Umbilical cord (tissue), 2 donors: ENCODE measurements around the gene IQCM. TPM values are rescaled to one million over a fixed set of nuclear protein-coding genes. Genes with fewer than 3 reads are reported as not detected.
A peak's percentile ranks its signal among the peaks of the same experiment; 100 is the strongest.
"Not testable (repeated sequence)": the region's sequence is repeated elsewhere in the genome, so short reads cannot be mapped to it uniquely, and the experiment has no call there.

ENCODE experiments used
- DNase-seq: peaks from one replicate; pipeline ENCODE4 v3.0.0-alpha.2; 2015; ENCODE audit warnings: low spot score
- total RNA-seq: library from RNA; depleted of rRNA; stranded (reverse); fragments of >200 nt; gene quantifications from one replicate; pipeline ENCODE4 v1.2.3, GENCODE V29; 2014; ENCODE audit warnings: low replicate concordance; ENCODE audit not compliant: insufficient read depth

The IQCM gene
- total RNA-seq, 1 donor from 2014 or later: not detected

GRCh38 chr4:149572716-149573115 is 242.9 kb downstream of the IQCM start:
- DNase-seq: no peak

DNA sequence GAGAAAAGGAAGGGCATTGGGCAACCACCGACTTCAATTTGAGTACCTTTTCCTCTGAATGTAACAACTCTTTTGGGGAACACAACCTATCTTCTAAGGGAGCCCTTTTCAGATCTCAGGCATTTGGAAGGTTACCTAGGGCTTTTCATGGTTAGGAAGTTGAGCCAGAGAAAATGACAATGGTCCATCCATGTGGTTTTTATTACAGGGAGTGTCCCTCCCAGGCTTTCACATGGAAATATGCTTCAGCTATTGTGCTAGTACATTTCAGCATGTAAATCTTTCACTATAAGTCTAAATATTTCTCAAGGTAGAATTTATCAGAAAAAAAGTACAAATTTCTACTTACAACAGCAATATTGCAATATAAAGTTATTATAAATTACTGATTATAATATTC is 259.8 kb downstream of the IQCM start:
- no peak for DNase-seq

DNA sequence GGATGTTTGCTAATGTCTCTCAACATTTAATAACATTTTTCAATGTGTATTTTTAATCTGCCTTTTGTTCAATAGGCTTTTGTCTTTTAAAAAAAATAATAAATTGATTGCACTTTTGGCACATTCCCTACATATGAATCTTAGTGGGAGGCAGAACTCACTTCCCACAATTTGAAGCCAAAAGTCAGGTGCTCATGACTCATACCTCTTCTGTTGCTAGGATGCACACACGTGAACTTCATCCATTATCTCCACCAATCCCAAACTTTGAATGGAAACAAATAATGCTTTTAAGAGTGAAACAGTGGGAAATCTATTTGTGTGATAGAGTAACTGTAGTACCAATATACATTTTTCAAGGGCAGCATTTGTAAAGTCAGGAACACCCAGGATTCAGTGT is 260.5 kb downstream of the IQCM start:
- no peak for DNase-seq

DNA sequence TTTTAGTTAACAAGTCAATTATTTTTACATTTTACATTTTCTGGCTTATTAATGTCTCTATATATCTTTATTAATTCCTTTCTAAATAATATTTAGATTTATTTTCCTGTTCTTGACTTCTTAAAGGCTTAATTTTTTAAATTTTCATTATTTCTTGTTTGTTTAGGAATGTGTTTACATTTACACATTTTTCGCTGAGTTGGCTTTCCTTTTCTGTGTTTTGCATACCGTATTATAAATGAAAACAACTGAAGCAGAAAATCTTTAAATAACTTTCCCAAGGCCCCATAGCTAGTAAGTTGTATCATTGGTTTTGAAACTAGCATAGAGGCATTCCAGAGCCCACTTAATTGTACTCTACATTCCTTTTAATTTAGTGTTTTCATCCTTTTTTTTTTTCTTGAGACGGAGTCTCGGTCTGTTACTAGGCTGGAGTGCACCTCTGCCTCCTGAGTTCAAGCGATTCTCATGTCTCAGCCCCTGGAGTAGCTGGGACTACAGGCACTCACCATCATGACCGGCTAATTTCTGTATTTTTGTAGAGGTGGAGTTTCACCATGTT is 261.6 kb downstream of the IQCM start:
- DNase-seq: no peak

DNA sequence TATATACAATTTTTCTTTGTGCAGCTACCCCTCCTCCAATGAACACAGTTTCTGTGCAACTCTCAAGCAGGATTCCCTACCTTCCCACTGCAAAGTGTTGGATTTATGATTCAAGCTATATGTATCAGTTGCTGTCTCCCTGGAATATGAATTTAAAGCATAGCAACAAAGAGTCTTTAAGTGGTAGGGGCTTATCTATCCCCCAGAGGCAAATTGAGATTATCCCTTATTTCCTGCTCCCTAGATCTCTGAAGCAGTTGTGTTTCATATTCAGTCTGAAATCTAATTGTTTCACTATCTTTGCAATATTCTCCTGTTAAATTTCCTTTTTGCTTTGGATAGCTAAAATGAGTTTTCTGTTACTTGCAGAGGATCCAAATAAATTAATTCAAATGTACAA is 263.0 kb downstream of the IQCM start:
- no peak for DNase-seq

DNA sequence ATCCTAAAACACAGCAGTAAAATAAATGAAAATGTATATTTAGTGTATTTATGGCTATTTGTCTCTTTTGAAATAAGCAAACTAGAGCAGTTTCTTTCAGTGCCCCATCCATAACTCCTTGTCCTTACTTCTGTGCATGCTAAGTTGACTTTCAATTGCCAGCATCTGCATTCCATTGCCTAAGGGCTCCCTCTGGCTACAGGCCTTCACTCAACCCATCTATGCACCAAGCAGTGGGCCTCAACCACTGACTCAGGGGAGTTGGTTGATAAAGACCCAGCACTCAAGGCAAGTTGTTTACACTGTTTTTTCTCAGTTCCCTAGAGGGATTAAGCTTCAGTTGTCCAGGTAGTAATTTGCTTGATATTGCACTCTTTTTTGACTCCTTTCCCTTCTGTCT is 265.7 kb downstream of the IQCM start:
- no peak for DNase-seq

- no peak for DNase-seq
Measured at GRCh38 chr4:149534779-149535178, 280.9 kb downstream of the IQCM start.

DNA sequence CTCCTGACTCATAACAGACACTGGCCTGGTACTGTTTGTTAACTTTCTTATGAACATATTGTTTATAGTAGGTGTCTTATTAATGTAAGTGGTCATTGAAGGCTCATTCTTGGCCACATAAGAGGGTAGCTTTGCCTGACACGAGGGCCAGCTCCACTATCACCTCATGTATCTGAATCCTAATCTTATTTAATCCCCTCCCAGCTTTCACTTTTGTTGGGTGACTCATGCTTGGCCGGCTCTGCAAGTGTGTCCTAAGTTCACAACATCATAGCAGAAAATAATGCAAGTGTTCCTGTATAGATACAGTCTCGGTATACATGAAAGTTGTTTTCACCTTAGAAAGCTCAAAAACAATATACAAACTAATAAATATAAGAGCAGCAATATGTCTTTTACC is 283.8 kb downstream of the IQCM start:
- peak; percentile 26 for DNase-seq

DNA sequence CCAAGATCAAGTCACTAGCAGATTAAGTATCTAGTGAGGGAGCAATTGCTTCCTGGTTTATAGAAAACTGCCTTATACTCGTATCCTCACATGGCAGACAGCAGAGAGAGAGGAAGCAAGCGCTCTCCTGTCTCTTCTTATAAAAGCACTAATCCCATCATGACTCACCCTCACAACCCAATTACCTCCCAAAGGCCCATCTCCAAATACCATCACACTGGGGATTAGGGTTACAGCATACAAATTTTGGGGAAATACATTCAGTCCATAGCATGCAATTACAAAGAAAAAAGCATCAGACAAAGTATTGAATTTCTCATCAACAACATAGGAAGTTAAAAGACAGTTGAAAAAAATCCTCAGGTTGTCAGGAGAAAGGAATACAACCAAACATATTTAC is 292.6 kb downstream of the IQCM start:
- no peak for DNase-seq

GRCh38 chr4:149521611-149522425 is 293.8 kb downstream of the IQCM start:
- no peak for DNase-seq

GRCh38 chr4:149518471-149518870 is 297.2 kb downstream of the IQCM start:
- no peak for DNase-seq

DNA sequence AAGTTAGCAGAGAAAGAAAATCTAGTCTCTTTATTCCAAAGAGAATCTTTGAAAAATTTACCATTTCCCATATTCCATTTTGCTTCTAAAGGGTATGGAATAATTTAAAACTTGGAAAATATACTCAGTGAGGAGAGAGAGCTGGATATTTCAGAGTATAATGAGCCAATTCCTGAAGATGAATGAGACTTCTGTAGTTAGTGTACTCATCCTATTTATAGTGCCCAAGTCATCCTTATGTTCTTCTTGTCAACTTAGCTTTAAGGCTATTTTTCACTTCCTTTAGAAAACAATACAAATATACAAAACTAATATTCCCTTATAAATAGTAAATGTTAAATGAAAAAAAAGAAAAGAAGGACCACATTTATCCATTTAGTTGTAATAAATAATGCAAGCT is 302.6 kb downstream of the IQCM start:
- no peak for DNase-seq

- DNase-seq: peak; percentile 4
Measured at GRCh38 chr4:149512501-149512900, 303.1 kb downstream of the IQCM start.

GRCh38 chr4:149511558-149512298 is 303.9 kb downstream of the IQCM start:
- no peak for DNase-seq

DNA sequence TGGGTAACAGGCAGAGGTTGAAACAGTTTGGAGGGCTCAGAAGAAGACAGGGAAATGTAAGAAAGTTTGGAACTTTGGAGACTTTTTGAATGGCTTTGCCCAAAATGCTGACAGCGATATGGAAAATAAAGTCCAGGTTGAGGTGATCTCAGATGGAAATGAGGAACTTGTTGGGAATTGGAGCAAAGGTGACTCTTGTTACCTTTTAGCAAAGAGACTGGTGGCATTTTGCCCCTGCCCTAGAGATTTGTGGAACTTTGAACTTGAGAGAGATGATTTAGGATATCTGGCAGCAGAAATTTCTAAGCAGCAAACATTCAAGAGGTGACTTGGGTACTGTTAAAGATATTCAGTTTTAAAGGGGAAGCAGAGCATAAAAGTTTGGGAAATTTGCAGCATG is 308.3 kb downstream of the IQCM start:
- not testable (repeated sequence) for DNase-seq

DNA sequence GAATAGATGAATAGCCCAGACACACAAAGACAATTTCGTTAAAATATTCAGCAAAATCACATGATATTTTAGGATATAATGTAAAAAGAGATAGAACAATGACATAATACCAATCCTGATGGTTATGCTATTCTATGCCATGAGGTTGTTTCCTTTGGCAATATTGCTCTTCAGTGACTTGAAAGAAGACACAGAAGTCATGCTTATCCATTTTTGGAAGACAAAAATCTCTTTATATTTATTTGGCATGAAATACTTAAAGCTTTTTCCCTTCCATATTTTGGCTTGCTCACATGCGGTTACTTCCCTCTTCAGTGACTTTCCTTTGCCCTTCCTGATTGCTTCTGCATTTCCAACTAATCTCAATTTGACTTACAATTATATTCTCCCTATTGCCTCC is 314.8 kb downstream of the IQCM start:
- no peak for DNase-seq

DNA sequence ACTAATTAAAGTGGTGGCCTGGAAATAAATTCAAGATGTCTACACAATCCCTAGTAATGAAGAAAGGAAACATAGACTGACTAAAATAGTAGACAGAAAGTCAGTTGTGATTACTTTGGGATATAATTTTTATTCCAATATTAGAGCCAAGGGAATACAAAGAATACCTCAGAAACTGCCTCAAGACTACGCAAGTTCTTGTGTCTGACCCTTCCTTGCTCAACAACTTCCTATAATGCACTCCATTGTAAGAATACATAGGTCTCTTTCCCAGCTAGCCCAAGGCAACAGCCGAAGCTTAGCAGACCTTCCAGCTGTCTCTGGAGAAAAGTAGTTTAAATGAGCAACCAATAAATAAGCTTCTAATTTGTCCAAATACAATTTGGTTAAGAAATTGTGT is 315.9 kb downstream of the IQCM start:
- no peak for DNase-seq

DNA sequence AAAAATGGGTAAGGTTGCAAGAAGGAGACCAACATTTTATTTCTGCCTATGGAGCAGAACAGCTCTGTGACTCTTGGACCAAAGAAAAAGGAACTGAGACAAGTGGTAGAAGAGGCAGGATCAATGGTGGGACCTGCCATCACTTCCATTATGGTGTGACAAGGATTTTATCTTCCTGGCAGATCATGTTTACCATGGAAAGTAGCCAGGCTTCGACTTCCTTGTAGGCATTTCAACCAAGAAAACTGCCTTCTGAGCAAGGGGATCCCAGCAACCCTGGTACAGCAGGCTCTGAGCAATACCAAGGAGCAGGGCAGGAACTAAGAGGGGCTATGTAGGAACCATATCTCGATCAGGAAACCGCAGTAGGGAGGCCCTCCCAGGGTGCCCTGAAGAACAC is 317.4 kb downstream of the IQCM start:
- DNase-seq: no peak

DNA sequence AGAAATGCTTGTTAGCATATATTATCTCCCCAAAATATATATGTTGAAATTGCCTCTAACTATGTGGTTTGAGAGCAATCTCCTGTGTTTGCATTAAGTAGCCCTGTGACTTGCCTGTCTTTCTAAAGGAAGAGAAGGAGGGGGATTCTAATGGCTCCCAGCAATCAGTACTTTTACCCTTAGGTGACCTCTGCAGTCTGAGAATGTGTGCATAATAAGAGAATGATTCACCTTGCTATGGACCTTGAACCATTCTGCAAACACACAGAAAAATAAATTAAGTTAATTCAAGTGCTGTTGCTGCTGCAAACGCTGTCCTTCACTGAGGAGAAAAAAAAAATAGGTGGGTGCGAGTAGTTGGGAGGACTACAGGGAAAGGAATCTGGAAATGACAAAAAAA is 322.2 kb downstream of the IQCM start:
- DNase-seq: no peak

DNA sequence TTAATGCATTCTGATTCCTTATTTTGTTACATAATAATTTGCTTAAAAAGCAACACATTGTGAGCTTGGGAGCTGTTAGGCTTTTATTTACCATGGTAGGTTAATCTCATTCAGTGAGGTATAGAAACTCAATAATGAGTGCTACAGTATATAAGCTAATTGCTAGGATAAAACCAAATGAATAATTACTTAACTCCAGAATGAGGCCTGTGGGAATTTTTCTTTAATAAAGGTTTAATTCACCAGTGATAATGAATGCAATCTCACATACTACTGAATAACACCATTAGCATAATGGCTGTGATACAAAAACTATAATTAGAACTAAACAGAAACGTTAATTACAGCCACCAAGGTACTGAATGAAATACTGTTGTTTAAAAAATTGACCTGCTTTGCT is 326.3 kb downstream of the IQCM start:
- DNase-seq: no peak

- DNase-seq: no peak
Measured at GRCh38 chr4:149486861-149487260, 328.8 kb downstream of the IQCM start.

DNA sequence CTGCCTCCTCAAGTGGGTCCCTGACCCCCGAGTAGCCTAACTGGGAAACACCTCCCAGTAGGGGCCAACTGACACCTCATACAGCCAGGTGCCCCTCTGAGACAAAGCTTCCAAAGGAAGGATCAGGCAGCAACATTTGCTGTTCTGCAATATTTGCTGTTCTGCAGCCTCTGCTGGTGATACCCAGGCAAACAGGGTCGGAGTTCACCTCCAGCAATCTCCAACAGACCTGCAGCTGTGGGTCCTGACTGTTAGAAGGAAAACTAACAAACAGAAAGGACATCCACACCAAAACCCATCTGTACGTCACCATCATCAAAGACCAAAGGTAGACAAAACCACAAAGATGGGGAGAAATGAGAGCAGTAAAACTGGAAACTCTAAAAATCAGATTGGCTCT is 347.0 kb downstream of the IQCM start:
- not testable (repeated sequence) for DNase-seq

- no peak for DNase-seq
Measured at GRCh38 chr4:149466446-149466845, 349.2 kb downstream of the IQCM start.
